Measurements from ENCODE around the gene RBM15. TPM values are rescaled to one million over a fixed set of nuclear protein-coding genes. Genes with fewer than 3 reads are reported as not detected.

The RBM15 gene
- total and polyA plus RNA-seq, 2 of the 13 experiments (the other 11 are each of a cell fraction or from before 2014, with no cell fraction given) = 13.5 to 36.4 TPM

DNA sequence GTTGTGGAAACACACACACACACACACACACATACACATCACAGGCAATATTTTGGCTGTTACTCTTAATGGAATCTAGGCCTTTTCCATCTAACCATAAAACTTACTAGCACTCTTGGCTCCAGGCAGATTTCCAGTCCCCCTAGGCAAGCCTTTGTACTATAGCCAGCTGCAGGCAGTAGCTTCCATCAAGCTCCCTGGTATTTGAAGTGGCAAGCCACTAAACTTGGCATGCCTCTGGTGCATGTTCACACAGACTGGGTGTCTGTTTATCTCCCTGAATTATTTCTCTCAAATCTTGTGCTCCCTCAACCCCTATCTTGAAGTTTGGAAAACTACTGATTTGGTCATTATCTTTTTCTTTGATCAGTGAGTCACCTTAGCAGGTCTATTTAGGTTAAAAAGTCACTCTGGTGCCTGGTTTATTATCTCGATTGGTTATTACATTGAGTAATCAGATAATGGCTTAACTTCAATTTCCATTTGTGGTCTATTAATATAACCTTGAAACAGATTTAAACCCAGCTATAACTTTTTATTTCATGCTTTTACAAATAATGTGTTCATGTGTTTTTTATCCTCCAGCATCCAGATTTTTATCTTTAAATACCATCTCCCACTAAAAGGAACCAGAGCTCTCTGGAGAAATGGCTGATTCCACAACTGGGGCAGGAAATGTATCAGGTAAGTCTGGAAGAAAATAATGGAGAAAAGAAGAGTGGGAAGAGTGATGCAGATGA, 2.7 kb upstream of the RBM15 start (continued):
- TF ChIP-seq, protein P1, sequence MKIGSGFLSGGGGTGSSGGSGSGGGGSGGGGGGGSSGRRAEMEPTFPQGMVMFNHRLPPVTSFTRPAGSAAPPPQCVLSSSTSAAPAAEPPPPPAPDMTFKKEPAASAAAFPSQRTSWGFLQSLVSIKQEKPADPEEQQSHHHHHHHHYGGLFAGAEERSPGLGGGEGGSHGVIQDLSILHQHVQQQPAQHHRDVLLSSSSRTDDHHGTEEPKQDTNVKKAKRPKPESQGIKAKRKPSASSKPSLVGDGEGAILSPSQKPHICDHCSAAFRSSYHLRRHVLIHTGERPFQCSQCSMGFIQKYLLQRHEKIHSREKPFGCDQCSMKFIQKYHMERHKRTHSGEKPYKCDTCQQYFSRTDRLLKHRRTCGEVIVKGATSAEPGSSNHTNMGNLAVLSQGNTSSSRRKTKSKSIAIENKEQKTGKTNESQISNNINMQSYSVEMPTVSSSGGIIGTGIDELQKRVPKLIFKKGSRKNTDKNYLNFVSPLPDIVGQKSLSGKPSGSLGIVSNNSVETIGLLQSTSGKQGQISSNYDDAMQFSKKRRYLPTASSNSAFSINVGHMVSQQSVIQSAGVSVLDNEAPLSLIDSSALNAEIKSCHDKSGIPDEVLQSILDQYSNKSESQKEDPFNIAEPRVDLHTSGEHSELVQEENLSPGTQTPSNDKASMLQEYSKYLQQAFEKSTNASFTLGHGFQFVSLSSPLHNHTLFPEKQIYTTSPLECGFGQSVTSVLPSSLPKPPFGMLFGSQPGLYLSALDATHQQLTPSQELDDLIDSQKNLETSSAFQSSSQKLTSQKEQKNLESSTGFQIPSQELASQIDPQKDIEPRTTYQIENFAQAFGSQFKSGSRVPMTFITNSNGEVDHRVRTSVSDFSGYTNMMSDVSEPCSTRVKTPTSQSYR (CRISPR knock-in tag; IDR thresholded peaks at IDR 0.05; ENCODE audit: borderline replicate concordance) = no peak
- TF ChIP-seq FOXK2 (IDR thresholded peaks at IDR 0.05) = no peak
- peak in 1 of 2 experiments; percentile 25; a peak in 1 of 4 replicates for TF ChIP-seq EP300 (IDR thresholded peaks at IDR 0.05; ENCODE audit: low read depth in 2 of 2, low read length in 2 of 2)
- TF ChIP-seq EP300 (CRISPR knock-in tag; IDR thresholded peaks at IDR 0.05; ENCODE audit: borderline replicate concordance) = no peak
- no peak for TF ChIP-seq ZNF326 (CRISPR knock-in tag; IDR thresholded peaks at IDR 0.05; ENCODE audit: borderline replicate concordance)
- peak; percentile 26 for TF ChIP-seq SAP130 (CRISPR knock-in tag; IDR thresholded peaks at IDR 0.05; ENCODE audit: low read depth)
- no peak for TF ChIP-seq ZNF180 (CRISPR knock-in tag; IDR thresholded peaks at IDR 0.05; ENCODE audit: borderline replicate concordance, low read depth)
- TF ChIP-seq ZFP82 (CRISPR knock-in tag; IDR thresholded peaks at IDR 0.05; ENCODE audit: borderline replicate concordance) = no peak
- no peak for TF ChIP-seq NFYB (CRISPR knock-in tag; IDR thresholded peaks at IDR 0.05)
- no peak for TF ChIP-seq TBP (CRISPR knock-in tag; IDR thresholded peaks at IDR 0.05)
- TF ChIP-seq, protein P2, sequence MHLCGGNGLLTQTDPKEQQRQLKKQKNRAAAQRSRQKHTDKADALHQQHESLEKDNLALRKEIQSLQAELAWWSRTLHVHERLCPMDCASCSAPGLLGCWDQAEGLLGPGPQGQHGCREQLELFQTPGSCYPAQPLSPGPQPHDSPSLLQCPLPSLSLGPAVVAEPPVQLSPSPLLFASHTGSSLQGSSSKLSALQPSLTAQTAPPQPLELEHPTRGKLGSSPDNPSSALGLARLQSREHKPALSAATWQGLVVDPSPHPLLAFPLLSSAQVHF (CRISPR knock-in tag; IDR thresholded peaks at IDR 0.05) = no peak
- TF ChIP-seq FOSL2 (CRISPR knock-in tag; IDR thresholded peaks at IDR 0.05) = 0 out of 2 replicates have a peak, but pooled peaks have one; percentile 15
- no peak for TF ChIP-seq RBFOX2 (IDR thresholded peaks at IDR 0.05; ENCODE audit: low read depth, low read length)
- no peak for TF ChIP-seq SMARCE1 (IDR thresholded peaks at IDR 0.05; ENCODE audit: borderline replicate concordance)
- TF ChIP-seq DNMT1 (CRISPR knock-in tag; IDR thresholded peaks at IDR 0.05) = no peak
- no peak for TF ChIP-seq KLF13 (CRISPR knock-in tag; IDR thresholded peaks at IDR 0.05)
- TF ChIP-seq GATAD2A (CRISPR knock-in tag; IDR thresholded peaks at IDR 0.05) = peak; percentile 31; the same call in 1 of the 2 replicates

Measured in HepG2 (cell line).